HepG2 (cell line): ENCODE measurements around the gene HPCAL1. TPM values are rescaled to one million over a fixed set of nuclear protein-coding genes. Genes with fewer than 3 reads are reported as not detected.
A peak's percentile ranks its signal among the peaks of the same experiment; 100 is the strongest.

ENCODE experiments used
- AKAP8 ChIP-seq: sonication (generic); formaldehyde crosslinking; IDR thresholded peaks from 2 replicates; pipeline ENCODE4 v1.5.1; 2020; ENCODE audit warnings: mild to moderate bottlenecking, missing genetic modification reagents
- ESRRA ChIP-seq: sonication (generic); formaldehyde crosslinking; IDR thresholded peaks from 2 replicates; pipeline ENCODE4 v1.5.1; 2020; ENCODE audit warnings: mild to moderate bottlenecking, low read depth, missing genetic modification reagents
- FOSL1 ChIP-seq: sonication (generic); formaldehyde crosslinking; IDR thresholded peaks from 2 replicates; pipeline ENCODE4 v1.9.0; 2021; ENCODE audit warnings: missing genetic modification reagents, borderline replicate concordance
- HOXA3 ChIP-seq: sonication (generic); formaldehyde crosslinking; IDR thresholded peaks from 2 replicates; pipeline ENCODE4 v1.5.0; 2020; ENCODE audit warnings: missing genetic modification reagents
- KDM5B ChIP-seq: sonication (generic); formaldehyde crosslinking; IDR thresholded peaks from 2 replicates; pipeline ENCODE4 v1.4.0; 2020; ENCODE audit warnings: missing genetic modification reagents, mild to moderate bottlenecking, borderline replicate concordance
- LCORL ChIP-seq, 2 experiments: fragments of 450-650 bp in 1 of 2; sonication (generic) in 1 of 2; formaldehyde crosslinking in 1 of 2; IDR thresholded peaks; 2 replicates each; pipeline versions ENCODE4 v1.5.0 to v1.6.1; 2017 to 2020; ENCODE audit warnings: antibody characterized with exemption in 1 of 2, missing genetic modification reagents in 1 of 2
- MAZ ChIP-seq, 2 experiments: sonication (generic) in 1 of 2; formaldehyde crosslinking in 1 of 2; IDR thresholded peaks; 2 replicates each; pipeline versions ENCODE4 v1.5.0 to v1.6.1; 2012 to 2020; ENCODE audit warnings: low read depth in 2 of 2, mild to moderate bottlenecking in 2 of 2, borderline replicate concordance in 1 of 2, improper control_type of control experiment in 1 of 2, low read length in 1 of 2, missing genetic modification reagents in 1 of 2, moderate library complexity in 1 of 2
- PHF8 ChIP-seq: sonication (generic); formaldehyde crosslinking; IDR thresholded peaks from 2 replicates; pipeline ENCODE4 v1.5.0; 2020; ENCODE audit warnings: missing genetic modification reagents
- POLR2A ChIP-seq, 2 experiments: IDR thresholded peaks; 2 replicates each; pipeline ENCODE4 v1.6.1; 2011; ENCODE audit warnings: low read depth in 2 of 2, low read length in 2 of 2, mild to moderate bottlenecking in 1 of 2, moderate library complexity in 1 of 2; ENCODE audit not compliant: insufficient read depth in 1 of 2
- RAD21 ChIP-seq: fragments of 450-650 bp; formaldehyde crosslinking; IDR thresholded peaks from 2 replicates; pipeline ENCODE4 v1.5.0; 2020; ENCODE audit warnings: mild to moderate bottlenecking
- ZFP36L1 ChIP-seq: sonication (generic); formaldehyde crosslinking; IDR thresholded peaks from 2 replicates; pipeline ENCODE4 v1.8.0; 2022; ENCODE audit warnings: mild to moderate bottlenecking, missing genetic modification reagents, moderate library complexity
- ZFX ChIP-seq: sonication (generic); formaldehyde crosslinking; IDR thresholded peaks from 2 replicates; pipeline ENCODE4 v1.4.0; 2020; ENCODE audit warnings: mild to moderate bottlenecking, low read depth, missing genetic modification reagents, moderate library complexity
- ZNF253 ChIP-seq: sonication (generic); formaldehyde crosslinking; IDR thresholded peaks from 2 replicates; pipeline ENCODE4 v1.8.0; 2022; ENCODE audit warnings: mild to moderate bottlenecking, missing genetic modification reagents, borderline replicate concordance
- ZNF337 ChIP-seq: sonication (generic); formaldehyde crosslinking; IDR thresholded peaks from 2 replicates; pipeline ENCODE4 v1.5.1; 2020; ENCODE audit warnings: missing genetic modification reagents, low read depth, mild to moderate bottlenecking, borderline replicate concordance
- ZNF343 ChIP-seq: sonication (generic); formaldehyde crosslinking; IDR thresholded peaks from 2 replicates; pipeline ENCODE4 v1.4.0; 2020; ENCODE audit warnings: mild to moderate bottlenecking, missing genetic modification reagents
- ZNF577 ChIP-seq: sonication (generic); formaldehyde crosslinking; IDR thresholded peaks from 2 replicates; pipeline ENCODE4 v1.4.0; 2020; ENCODE audit warnings: mild to moderate bottlenecking, low read depth, missing genetic modification reagents, borderline replicate concordance
- ZNF709 ChIP-seq: sonication (generic); formaldehyde crosslinking; IDR thresholded peaks from 2 replicates; pipeline ENCODE4 v1.5.0; 2020; ENCODE audit warnings: mild to moderate bottlenecking, missing genetic modification reagents
- polyA plus RNA-seq, 8 experiments: library from polyadenylated mRNA; depleted of rRNA in 3 of 8; stranded (reverse) in 7 of 8; unstranded in 1 of 8; fragments of >200 nt; fragmentation: Illumina TruSeq in 4 of 8; extraction: Trizol in 4 of 8; gene quantifications; 2 replicates each; pipeline versions ENCODE4 v1.2.1 to v1.2.3, GENCODE V29; 2011 to 2016; ENCODE audit warnings: low read depth in 4 of 8, missing spikeins in 1 of 8, mixed read lengths in 1 of 8; ENCODE audit not compliant: insufficient read depth in 1 of 8
- total RNA-seq, 5 experiments: library from RNA; depleted of rRNA; stranded (reverse); fragments of >200 nt; fragmentation: Illumina TruSeq; extraction: Trizol; gene quantifications; 2 replicates each; pipeline ENCODE4 v1.2.3, GENCODE V29; 2016; ENCODE audit warnings: low read depth in 1 of 5
- TF ChIP-seq, protein P1 (sequence below): sonication (generic); formaldehyde crosslinking; IDR thresholded peaks from 2 replicates; pipeline ENCODE4 v1.8.0; 2022; ENCODE audit warnings: mild to moderate bottlenecking, missing genetic modification reagents, moderate library complexity
- TF ChIP-seq, protein P2 (sequence below): IDR thresholded peaks from 2 replicates; pipeline ENCODE4 v1.6.1; 2016; ENCODE audit warnings: low read depth, control low read depth
- TF ChIP-seq, protein P3 (sequence below): sonication (generic); formaldehyde crosslinking; IDR thresholded peaks from 2 replicates; pipeline ENCODE4 v1.5.1; 2020; ENCODE audit warnings: mild to moderate bottlenecking, missing genetic modification reagents, moderate library complexity
- TF ChIP-seq, protein P4 (sequence below): sonication (generic); formaldehyde crosslinking; IDR thresholded peaks from 2 replicates; pipeline ENCODE4 v1.8.0; 2022; ENCODE audit warnings: missing genetic modification reagents, mild to moderate bottlenecking, borderline replicate concordance

Gene HPCAL1
- total and polyA plus RNA-seq, 2 of the 13 experiments (the other 11 are each of a cell fraction or from before 2014, with no cell fraction given) = 29.5 to 29.9 TPM

DNA sequence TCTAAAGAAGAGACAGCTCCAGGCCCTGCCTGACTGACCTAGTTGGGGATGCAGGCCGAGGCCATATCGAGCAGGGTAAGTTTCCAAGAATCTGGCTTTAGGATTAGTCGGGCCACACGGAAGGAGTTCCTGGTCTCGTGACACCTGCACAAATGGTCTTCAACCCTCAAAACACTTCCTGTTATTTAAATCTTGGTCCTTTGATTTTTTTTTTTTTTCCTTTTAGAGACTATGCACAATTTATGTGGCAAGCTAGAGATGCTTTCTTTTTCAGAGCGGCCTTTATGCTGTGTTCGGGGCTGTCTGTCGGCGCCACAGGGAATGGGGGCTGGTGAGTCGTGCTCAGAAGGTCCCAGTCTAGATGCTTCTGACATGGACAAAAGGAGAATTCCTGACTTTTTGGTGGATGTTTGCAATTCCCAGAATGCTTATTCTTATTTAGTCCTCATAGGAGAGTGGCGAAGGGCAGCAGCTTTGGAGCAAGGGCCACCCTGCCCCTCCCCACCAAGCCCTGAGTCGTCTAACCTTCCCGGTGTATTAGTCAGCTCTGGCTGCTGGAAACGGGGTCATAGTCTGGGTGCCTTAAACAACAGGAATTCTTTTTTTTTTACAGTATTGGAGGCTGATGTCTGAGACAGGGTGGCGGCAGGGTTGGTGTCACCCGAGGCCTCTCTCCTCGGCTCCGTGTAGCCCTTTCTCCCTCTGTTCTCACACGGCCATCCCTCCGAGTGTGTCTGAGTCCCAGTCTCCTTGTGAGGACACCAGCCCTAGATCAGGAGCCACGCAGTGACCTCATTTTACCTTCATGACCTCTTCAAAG is 27.4 kb downstream of the HPCAL1 start (continued):
- TF ChIP-seq ESRRA (CRISPR knock-in tag) (peak; percentile 25; the same call in 1 of the 2 replicates), ZFP36L1 (no peak), RAD21 (CRISPR knock-in tag) (no peak), PHF8 (peak; percentile 46; the same call in 1 of the 2 replicates), FOSL1 (no peak), ZNF343 (CRISPR knock-in tag) (0 out of 2 replicates have a peak, but pooled peaks have one; percentile 41), POLR2A (IDR thresholded peaks at IDR 0.05; ENCODE audit: insufficient read depth in 1 of 2, low read depth in 2 of 2, low read length in 2 of 2) (peak in 1 of 2 experiments; percentile 35; a peak in 1 of 4 replicates), ZFX (peak; percentile 79), ZNF337 (CRISPR knock-in tag) (0 out of 2 replicates have a peak, but pooled peaks have one; percentile 51), ZNF709 (0 out of 2 replicates have a peak, but pooled peaks have one; percentile 28), HOXA3 (CRISPR knock-in tag) (no peak), ZNF577 (CRISPR knock-in tag) (no peak), MAZ (IDR thresholded peaks at IDR 0.05; ENCODE audit: borderline replicate concordance, low read depth, low read length) (no peak), MAZ (CRISPR knock-in tag; IDR thresholded peaks at IDR 0.05; ENCODE audit: low read depth) (no peak), AKAP8 (CRISPR knock-in tag) (no peak), KDM5B (CRISPR knock-in tag) (no peak), ZNF253 (CRISPR knock-in tag) (no peak), LCORL (IDR thresholded peaks at IDR 0.05) (no peak), LCORL (CRISPR knock-in tag; IDR thresholded peaks at IDR 0.05) (peak; percentile 51; the same call in 1 of the 2 replicates)
- TF ChIP-seq, protein P1, sequence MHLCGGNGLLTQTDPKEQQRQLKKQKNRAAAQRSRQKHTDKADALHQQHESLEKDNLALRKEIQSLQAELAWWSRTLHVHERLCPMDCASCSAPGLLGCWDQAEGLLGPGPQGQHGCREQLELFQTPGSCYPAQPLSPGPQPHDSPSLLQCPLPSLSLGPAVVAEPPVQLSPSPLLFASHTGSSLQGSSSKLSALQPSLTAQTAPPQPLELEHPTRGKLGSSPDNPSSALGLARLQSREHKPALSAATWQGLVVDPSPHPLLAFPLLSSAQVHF (CRISPR knock-in tag) = no peak
- TF ChIP-seq, protein P2, sequence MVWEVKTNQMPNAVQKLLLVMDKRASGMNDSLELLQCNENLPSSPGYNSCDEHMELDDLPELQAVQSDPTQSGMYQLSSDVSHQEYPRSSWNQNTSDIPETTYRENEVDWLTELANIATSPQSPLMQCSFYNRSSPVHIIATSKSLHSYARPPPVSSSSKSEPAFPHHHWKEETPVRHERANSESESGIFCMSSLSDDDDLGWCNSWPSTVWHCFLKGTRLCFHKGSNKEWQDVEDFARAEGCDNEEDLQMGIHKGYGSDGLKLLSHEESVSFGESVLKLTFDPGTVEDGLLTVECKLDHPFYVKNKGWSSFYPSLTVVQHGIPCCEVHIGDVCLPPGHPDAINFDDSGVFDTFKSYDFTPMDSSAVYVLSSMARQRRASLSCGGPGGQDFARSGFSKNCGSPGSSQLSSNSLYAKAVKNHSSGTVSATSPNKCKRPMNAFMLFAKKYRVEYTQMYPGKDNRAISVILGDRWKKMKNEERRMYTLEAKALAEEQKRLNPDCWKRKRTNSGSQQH (CRISPR knock-in tag) = no peak
- TF ChIP-seq, protein P3, sequence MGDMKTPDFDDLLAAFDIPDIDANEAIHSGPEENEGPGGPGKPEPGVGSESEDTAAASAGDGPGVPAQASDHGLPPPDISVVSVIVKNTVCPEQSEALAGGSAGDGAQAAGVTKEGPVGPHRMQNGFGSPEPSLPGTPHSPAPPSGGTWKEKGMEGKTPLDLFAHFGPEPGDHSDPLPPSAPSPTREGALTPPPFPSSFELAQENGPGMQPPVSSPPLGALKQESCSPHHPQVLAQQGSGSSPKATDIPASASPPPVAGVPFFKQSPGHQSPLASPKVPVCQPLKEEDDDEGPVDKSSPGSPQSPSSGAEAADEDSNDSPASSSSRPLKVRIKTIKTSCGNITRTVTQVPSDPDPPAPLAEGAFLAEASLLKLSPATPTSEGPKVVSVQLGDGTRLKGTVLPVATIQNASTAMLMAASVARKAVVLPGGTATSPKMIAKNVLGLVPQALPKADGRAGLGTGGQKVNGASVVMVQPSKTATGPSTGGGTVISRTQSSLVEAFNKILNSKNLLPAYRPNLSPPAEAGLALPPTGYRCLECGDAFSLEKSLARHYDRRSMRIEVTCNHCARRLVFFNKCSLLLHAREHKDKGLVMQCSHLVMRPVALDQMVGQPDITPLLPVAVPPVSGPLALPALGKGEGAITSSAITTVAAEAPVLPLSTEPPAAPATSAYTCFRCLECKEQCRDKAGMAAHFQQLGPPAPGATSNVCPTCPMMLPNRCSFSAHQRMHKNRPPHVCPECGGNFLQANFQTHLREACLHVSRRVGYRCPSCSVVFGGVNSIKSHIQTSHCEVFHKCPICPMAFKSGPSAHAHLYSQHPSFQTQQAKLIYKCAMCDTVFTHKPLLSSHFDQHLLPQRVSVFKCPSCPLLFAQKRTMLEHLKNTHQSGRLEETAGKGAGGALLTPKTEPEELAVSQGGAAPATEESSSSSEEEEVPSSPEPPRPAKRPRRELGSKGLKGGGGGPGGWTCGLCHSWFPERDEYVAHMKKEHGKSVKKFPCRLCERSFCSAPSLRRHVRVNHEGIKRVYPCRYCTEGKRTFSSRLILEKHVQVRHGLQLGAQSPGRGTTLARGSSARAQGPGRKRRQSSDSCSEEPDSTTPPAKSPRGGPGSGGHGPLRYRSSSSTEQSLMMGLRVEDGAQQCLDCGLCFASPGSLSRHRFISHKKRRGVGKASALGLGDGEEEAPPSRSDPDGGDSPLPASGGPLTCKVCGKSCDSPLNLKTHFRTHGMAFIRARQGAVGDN (CRISPR knock-in tag) = peak; percentile 11
- TF ChIP-seq, protein P4, sequence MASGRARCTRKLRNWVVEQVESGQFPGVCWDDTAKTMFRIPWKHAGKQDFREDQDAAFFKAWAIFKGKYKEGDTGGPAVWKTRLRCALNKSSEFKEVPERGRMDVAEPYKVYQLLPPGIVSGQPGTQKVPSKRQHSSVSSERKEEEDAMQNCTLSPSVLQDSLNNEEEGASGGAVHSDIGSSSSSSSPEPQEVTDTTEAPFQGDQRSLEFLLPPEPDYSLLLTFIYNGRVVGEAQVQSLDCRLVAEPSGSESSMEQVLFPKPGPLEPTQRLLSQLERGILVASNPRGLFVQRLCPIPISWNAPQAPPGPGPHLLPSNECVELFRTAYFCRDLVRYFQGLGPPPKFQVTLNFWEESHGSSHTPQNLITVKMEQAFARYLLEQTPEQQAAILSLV (CRISPR knock-in tag) = no peak
